Lung (tissue), 16 donors: ENCODE results near the gene CDH24. TPM values are rescaled to one million over a fixed set of nuclear protein-coding genes. Genes with fewer than 3 reads are reported as not detected.

Source experiments
- ATAC-seq: fragments of 200-7000 bp; cut with Tn5 transposase; one replicate; pipeline ENCODE4 v1.9.1; 2020; ENCODE audit warnings: moderate number of reproducible peaks; ENCODE audit not compliant: insufficient read depth, low FRiP score
- DNase-seq, 3 donors: peaks; one replicate each; pipeline ENCODE4 v3.0.0-alpha.2; 2013 to 2017
- H3K27ac ChIP-seq, 2 donors: one replicate each; pipeline ENCODE4 v1.5.1; 2013; ENCODE audit warnings: mild to moderate bottlenecking in 2 of 2, moderate library complexity in 2 of 2, control low read depth in 1 of 2, inconsistent platforms in 1 of 2, low read depth in 1 of 2, low read length in 1 of 2
- H3K27me3 ChIP-seq, 3 donors: one replicate each; pipeline ENCODE4 v1.5.1; 2013; ENCODE audit warnings: low read length in 2 of 3; ENCODE audit not compliant: control insufficient read depth in 3 of 3, insufficient read depth in 3 of 3
- H3K36me3 ChIP-seq, 4 donors: one replicate each; pipeline ENCODE4 v1.5.1; 2013; ENCODE audit warnings: low read length in 4 of 4, mild to moderate bottlenecking in 1 of 4, moderate library complexity in 1 of 4; ENCODE audit not compliant: control insufficient read depth in 4 of 4, insufficient read depth in 4 of 4
- H3K4me1 ChIP-seq, 5 donors: one replicate each; pipeline ENCODE4 v1.5.1; 2013; ENCODE audit warnings: low read length in 5 of 5, mild to moderate bottlenecking in 2 of 5, moderate library complexity in 1 of 5; ENCODE audit not compliant: control insufficient read depth in 5 of 5, insufficient read depth in 5 of 5
- H3K4me3 ChIP-seq: one replicate; pipeline ENCODE4 v1.5.1; 2013; ENCODE audit warnings: mild to moderate bottlenecking, control low read depth, moderate library complexity
- H3K9ac ChIP-seq, 2 donors: one replicate each; pipeline ENCODE4 v1.5.1; 2013; ENCODE audit warnings: low read length in 2 of 2, control low read depth in 1 of 2; ENCODE audit not compliant: insufficient read depth in 1 of 2
- H3K9me3 ChIP-seq, 4 donors: one replicate each; pipeline ENCODE4 v1.5.1; 2013; ENCODE audit warnings: low read length in 3 of 4, mild to moderate bottlenecking in 1 of 4, moderate library complexity in 1 of 4; ENCODE audit not compliant: control insufficient read depth in 4 of 4, insufficient read depth in 3 of 4
- WGBS, 2 donors: extraction: QIAGEN DNeasy Blood & Tissue Kit; methylation state at CpG; one replicate each; pipeline ENCODE4 v1.1.7; 2013; 5-methylcytosine and 5-hydroxymethylcytosine counted together
- long read RNA-seq, 5 donors: transcript quantifications; one replicate each; lab custom pipeline, GENCODE V29; 2026
- polyA plus RNA-seq, 2 donors: library from polyadenylated mRNA; stranded (reverse); fragments of 200-250 nt; gene quantifications; one replicate each; pipeline ENCODE4 v1.2.1, GENCODE V29; 2013
- total RNA-seq, 2 donors: library from RNA; depleted of rRNA in 1 of 2; stranded (reverse); fragments of >200 nt in 1 of 2; gene quantifications; one replicate each; pipeline ENCODE4 v1.2.1, GENCODE V29; 2014 to 2021
- TF ChIP-seq, protein P1 (sequence below): IDR thresholded peaks from 2 replicates; pipeline ENCODE4 v1.5.1; 2012; ENCODE audit warnings: mild to moderate bottlenecking; ENCODE audit errors: control extremely low read depth, extremely low read depth
- donor health status: control.
- donor health status: control.
- donor health status: Bipolar disorder and iron deficiency.
- donor health status: healthy.
- donor health status: DM: yes; HTN: yes; CAD: no.

CDH24 gene, protein sequence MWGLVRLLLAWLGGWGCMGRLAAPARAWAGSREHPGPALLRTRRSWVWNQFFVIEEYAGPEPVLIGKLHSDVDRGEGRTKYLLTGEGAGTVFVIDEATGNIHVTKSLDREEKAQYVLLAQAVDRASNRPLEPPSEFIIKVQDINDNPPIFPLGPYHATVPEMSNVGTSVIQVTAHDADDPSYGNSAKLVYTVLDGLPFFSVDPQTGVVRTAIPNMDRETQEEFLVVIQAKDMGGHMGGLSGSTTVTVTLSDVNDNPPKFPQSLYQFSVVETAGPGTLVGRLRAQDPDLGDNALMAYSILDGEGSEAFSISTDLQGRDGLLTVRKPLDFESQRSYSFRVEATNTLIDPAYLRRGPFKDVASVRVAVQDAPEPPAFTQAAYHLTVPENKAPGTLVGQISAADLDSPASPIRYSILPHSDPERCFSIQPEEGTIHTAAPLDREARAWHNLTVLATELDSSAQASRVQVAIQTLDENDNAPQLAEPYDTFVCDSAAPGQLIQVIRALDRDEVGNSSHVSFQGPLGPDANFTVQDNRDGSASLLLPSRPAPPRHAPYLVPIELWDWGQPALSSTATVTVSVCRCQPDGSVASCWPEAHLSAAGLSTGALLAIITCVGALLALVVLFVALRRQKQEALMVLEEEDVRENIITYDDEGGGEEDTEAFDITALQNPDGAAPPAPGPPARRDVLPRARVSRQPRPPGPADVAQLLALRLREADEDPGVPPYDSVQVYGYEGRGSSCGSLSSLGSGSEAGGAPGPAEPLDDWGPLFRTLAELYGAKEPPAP
- total RNA-seq (1 to 10 TPM; 4.2 to 4.6 TPM), polyA plus RNA-seq (1 to 10 TPM; 2.0 to 4.8 TPM)
- long read RNA-seq, donor 1, result 0 reads
- long read RNA-seq, donor 2, result 0 reads
- long read RNA-seq, donor 3, result 0 reads
- long read RNA-seq, donor 4, result 0 reads
- long read RNA-seq, donor 5, result 0 reads

DNA sequence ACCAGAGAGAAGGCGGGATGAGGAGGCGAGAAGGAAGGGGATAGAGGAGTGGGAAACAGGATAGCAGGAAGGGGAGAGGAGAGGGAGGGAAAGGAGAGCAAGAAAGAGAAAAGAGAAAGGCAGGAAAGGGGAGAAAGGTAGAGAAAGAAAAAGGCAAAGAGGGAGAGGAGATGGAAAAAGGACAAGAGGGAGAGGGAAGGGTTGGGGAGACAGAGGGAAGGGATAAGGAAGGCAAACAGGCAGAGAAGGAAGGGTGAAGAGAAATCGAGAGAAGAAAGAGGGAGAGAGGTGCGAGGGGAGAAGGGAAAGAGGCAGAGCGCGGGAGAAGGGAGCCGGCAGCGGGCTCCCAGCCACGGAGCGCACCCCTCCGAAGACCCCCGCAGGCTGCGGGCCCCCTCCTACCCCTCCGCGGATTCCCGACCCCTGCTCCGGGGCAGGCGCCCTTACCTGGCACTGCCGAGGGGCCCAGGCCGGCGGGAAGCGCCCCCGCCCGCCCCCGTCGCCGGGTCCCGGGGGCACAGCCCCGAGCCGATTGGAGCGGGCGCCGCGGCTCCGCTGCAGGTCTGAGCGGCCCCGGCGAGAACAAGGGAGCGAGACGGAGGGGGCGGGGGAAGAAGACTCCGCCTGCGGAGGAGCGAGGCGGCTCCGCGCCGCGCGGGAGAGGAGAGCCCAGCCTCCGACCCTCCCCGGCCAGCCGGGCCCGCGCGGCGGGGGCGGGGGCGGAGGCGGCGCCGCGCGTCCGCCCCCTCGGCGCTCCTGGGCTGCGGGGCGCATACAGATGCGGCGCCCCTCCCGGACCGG, at the start of gene CDH24:
CDH24 (minus strand) TSS at position 565 of the 801 bp plus-strand sequence. CDS start 1,787 bp downstream, outside the sequence.
- TF ChIP-seq, protein P1, sequence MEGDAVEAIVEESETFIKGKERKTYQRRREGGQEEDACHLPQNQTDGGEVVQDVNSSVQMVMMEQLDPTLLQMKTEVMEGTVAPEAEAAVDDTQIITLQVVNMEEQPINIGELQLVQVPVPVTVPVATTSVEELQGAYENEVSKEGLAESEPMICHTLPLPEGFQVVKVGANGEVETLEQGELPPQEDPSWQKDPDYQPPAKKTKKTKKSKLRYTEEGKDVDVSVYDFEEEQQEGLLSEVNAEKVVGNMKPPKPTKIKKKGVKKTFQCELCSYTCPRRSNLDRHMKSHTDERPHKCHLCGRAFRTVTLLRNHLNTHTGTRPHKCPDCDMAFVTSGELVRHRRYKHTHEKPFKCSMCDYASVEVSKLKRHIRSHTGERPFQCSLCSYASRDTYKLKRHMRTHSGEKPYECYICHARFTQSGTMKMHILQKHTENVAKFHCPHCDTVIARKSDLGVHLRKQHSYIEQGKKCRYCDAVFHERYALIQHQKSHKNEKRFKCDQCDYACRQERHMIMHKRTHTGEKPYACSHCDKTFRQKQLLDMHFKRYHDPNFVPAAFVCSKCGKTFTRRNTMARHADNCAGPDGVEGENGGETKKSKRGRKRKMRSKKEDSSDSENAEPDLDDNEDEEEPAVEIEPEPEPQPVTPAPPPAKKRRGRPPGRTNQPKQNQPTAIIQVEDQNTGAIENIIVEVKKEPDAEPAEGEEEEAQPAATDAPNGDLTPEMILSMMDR, result no peak
- peak; percentile 80 to 90 (median 85) for DNase-seq
- Histone ChIP-seq H3K4me3 (peak within 1 kb of the TSS; percentile 51), H3K4me1 (peaks cover under 1 to 21% (median 4%) of the 10 kb centered on the region in 5 donors), H3K9me3 (no peaks in the 10 kb centered on the region), H3K27ac (peak within 1 kb of the TSS in 1 of 2 donors; percentile 55), H3K27me3 (no peaks in the 10 kb centered on the region), H3K36me3 (peaks cover under 1 to 27% (median 16%) of the 10 kb centered on the region in 4 donors), H3K9ac (peak within 1 kb of the TSS in 1 of 2 donors; percentile 67)
- WGBS, 2 donors, result 2% methylated on average over 37 to 73 of the region's 73 CpGs
- ATAC-seq, result peak; percentile 46

DNA sequence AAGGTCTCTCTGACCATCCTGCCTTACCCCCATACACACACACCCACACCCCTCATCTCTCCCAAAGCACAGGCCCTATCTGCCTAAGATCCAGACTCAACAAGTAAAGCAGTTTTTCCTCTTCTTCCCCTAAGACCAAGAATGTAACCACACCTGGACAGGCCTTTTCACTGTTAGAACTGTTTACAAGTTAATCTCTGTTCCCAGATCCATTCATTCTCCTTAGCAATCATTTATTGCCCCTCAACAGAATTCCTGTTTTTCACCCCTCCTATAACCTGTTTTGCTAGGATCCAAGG, 49.4 kb upstream of the CDH24 start:
- ATAC-seq (no peak), DNase-seq (no peak)
- Histone ChIP-seq H3K9me3 (no peaks in the 10 kb centered on the region), H3K27me3 (peaks cover 0 to 3% (median 0%) of the 10 kb centered on the region in 3 donors), H3K4me3 (no peak overlapping the region), H3K4me1 (peaks cover 0 to 9% (median 0%) of the 10 kb centered on the region in 5 donors), H3K27ac (peak overlapping the region in 1 of 2 donors; percentile 60), H3K9ac (no peak overlapping the region), H3K36me3 (no peaks in the 10 kb centered on the region)
- TF ChIP-seq, protein P1, result no peak

DNA sequence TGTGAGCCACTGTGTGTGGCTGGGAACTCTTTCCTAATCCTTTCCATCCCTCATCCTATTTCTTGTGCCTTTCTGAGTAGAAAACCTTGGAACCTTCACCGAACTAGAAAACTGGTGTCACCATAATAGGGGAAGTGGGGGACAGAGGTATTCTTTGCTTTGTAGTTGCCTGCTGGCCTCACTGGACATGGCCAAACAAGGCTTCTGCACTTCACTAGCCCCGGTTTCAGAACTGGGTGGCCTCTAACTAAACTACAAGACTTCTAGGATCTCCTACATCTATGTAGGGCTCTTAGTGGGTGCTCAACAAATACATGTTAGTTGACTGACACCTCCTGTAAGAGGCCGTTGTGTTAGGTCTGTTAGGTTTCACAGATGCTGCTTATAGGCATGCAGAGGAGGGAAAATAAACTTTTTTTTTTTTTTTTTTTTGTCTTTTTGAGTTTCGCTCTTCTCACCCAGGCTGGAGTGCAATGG, 48.1 kb upstream of the CDH24 start:
- DNase-seq, result no peak
- Histone ChIP-seq H3K27me3 (peaks cover 0 to 3% (median 0%) of the 10 kb centered on the region in 3 donors), H3K9me3 (no peaks in the 10 kb centered on the region), H3K9ac (no peak overlapping the region), H3K4me1 (peaks cover 0 to 9% (median 0%) of the 10 kb centered on the region in 5 donors), H3K36me3 (no peaks in the 10 kb centered on the region), H3K4me3 (no peak overlapping the region), H3K27ac (no peak overlapping the region)
- no peak for ATAC-seq
- TF ChIP-seq, protein P1, result no peak
- WGBS, 2 donors, result 72 to 88% methylated on average over 4 of the region's 4 CpGs
